Ascending aorta (tissue), 2 donors: ENCODE results near the gene ITPRIPL2. TPM values are rescaled to one million over a fixed set of nuclear protein-coding genes. Genes with fewer than 3 reads are reported as not detected.

Experiments used
- DNase-seq, 2 donors: peaks; one replicate each; pipeline ENCODE4 v3.0.0-alpha.2; 2019; ENCODE audit warnings: low spot score in 2 of 2
- H3K27ac ChIP-seq, 2 donors: fragments of 200-600 bp; sonication (generic); one replicate each; pipeline ENCODE4 v1.5.1; 2016 to 2017; ENCODE audit warnings: mild to moderate bottlenecking in 1 of 2
- H3K27me3 ChIP-seq: fragments of 200-600 bp; sonication (generic); one replicate; pipeline ENCODE4 v1.5.1; 2017
- H3K36me3 ChIP-seq, 2 donors: fragments of 200-600 bp; sonication (generic); one replicate each; pipeline ENCODE4 v1.5.1; 2016
- H3K4me1 ChIP-seq, 2 donors: fragments of 200-600 bp; sonication (generic); one replicate each; pipeline ENCODE4 v1.5.1; 2016 to 2017; ENCODE audit warnings: mild to moderate bottlenecking in 1 of 2
- H3K4me3 ChIP-seq, 2 donors: fragments of 200-600 bp; sonication (generic); one replicate each; pipeline ENCODE4 v1.5.1; 2016 to 2017; ENCODE audit warnings: mild to moderate bottlenecking in 1 of 2
- H3K9me3 ChIP-seq, 2 donors: fragments of 200-600 bp; sonication (generic); one replicate each; pipeline ENCODE4 v1.5.1; 2016
- intact Hi-C: fragments of 100-400 bp; cut with DNase I; formaldehyde crosslinking; loops from one replicate; pipeline ENCODE4 v1.15.1; 2023
- total RNA-seq: library from RNA; depleted of rRNA; stranded (reverse); fragments of >200 nt; gene quantifications from one replicate; pipeline ENCODE4 v1.1.0, GENCODE V29; 2016
- TF ChIP-seq, protein P1 (sequence below), 3 experiments: fragments of 200-600 bp in 2 of 3; fragments of 450-650 bp in 1 of 3; sonication (generic) in 2 of 3; IDR thresholded peaks; one replicate each; pipeline ENCODE4 v1.5.1; 2016 to 2019; ENCODE audit warnings: antibody characterized with exemption in 3 of 3, mild to moderate bottlenecking in 1 of 3, moderate library complexity in 1 of 3

The ITPRIPL2 gene
- total RNA-seq, 1 donor from 2014 or later, result 94.5 TPM

DNA sequence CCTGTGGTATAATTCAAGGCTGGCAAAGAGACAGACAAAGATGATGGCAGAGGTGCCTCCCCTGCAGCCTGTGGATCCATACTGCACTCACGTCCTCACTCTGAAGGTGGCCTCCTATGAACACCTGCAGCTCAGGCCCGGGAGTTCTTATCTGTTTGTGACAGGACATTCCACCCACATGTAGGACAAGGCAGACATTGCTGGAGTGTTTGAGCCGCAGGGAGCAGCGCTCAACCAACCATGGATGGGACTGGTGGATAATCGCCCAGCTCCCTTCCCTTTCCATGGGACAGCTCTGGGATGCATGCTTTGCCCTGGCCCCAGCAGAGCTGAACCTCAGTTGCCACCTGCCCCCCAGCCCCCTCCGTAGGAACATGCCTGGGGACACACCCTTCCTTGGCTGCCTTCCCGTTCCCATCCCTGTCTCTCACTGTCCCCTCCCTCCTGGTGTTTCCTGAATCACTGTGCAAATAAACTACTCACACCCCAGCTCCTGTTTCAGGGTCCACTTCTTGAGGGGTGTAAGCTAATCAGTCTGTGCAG is 22.2 kb downstream of the ITPRIPL2 start:
- H3K4me1 ChIP-seq, result no peaks in the 10 kb centered on the region
- no peak for DNase-seq
- no peaks in the 10 kb centered on the region for H3K9me3 ChIP-seq
- intact Hi-C loops, result no loop called here
- H3K27ac ChIP-seq, result no peak overlapping the region
- H3K27me3 ChIP-seq, result no peaks in the 10 kb centered on the region
- H3K36me3 ChIP-seq, result no peaks in the 10 kb centered on the region
- H3K4me3 ChIP-seq, result no peak overlapping the region
- TF ChIP-seq, protein P1, sequence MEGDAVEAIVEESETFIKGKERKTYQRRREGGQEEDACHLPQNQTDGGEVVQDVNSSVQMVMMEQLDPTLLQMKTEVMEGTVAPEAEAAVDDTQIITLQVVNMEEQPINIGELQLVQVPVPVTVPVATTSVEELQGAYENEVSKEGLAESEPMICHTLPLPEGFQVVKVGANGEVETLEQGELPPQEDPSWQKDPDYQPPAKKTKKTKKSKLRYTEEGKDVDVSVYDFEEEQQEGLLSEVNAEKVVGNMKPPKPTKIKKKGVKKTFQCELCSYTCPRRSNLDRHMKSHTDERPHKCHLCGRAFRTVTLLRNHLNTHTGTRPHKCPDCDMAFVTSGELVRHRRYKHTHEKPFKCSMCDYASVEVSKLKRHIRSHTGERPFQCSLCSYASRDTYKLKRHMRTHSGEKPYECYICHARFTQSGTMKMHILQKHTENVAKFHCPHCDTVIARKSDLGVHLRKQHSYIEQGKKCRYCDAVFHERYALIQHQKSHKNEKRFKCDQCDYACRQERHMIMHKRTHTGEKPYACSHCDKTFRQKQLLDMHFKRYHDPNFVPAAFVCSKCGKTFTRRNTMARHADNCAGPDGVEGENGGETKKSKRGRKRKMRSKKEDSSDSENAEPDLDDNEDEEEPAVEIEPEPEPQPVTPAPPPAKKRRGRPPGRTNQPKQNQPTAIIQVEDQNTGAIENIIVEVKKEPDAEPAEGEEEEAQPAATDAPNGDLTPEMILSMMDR (IDR thresholded peaks at IDR 0.05), result no peak

DNA sequence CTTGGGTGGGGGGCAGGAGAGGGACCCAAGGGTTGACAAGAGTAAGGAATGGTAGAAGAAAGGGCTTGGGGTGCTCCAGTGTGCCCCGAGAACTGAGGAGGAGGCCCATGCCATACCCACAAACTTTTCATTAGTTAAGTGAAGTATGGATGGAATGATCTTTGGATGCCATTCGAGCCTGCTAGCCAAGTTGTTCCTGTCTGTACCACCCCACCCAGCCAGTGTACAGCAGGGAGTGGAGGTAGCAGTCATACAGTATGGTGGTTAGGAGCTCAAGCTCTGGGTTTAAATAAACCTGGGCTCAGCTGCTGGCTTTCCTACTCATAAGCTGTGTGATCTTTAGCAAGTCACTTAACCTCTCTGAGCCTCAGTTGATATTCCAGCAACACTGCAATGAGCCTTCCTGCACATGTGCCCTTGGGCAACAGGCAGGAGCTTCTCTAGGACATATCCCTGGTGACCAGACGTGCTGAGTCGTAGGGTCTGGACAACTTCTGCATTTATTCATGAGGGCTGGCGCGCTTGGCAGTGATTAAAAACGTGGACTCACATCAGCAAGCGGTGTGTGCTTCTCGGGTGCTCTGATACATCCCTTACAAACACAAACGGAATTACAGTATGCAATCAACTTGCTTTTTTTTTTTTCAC is 22.9 kb downstream of the ITPRIPL2 start:
- no peak overlapping the region for H3K27ac ChIP-seq
- TF ChIP-seq, protein P1 (IDR thresholded peaks at IDR 0.05), result no peak
- DNase-seq, result no peak
- no peaks in the 10 kb centered on the region for H3K27me3 ChIP-seq
- H3K9me3 ChIP-seq, result no peaks in the 10 kb centered on the region
- H3K4me3 ChIP-seq, result no peak overlapping the region
- H3K36me3 ChIP-seq, result no peaks in the 10 kb centered on the region
- H3K4me1 ChIP-seq, result no peaks in the 10 kb centered on the region
- intact Hi-C loops, result no loop called here

DNA sequence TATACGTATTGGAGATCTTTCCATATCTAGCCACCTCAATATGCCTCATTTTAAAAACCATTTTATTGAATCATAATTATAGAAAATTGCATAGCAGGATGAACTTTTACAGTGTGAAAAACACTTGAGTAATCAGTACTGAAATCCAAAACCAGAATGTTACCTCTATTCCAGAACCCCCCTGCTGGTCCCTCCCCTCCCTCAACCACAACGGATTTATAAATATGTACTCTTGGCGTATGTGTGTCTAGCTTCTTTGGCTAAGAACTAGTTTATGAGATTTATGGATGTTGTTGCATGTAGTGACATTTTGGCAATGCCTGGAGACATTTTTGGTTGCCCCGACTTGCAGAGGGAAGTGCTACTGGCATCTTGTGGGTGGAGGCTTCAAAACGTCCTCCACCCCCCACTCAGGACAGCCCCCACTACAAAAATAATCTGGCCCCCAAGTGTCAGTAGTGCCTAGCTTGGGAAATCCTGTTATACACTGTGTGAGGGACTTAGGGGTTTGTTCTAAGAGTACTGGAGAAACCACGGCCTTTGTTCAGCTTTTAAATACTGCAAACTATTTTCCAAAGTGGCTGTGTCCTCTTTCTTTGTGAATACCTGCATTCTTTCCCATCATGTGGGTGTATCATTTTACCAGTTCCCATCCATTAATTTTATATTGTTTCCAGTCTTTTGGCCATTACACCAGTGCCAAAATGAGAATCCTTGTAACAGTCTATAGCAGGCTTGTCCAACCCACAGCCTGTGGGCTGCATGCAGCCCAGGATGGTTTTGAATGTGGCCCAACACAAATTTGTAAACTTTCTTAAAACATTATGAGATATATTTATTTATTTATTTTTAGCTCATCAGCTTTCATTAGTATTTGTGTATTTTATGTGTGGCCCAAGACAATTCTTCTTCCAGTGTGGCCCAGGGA is 23.7 kb downstream of the ITPRIPL2 start:
- Histone ChIP-seq H3K4me1 (no peaks in the 10 kb centered on the region), H3K27ac (no peak overlapping the region), H3K27me3 (no peaks in the 10 kb centered on the region), H3K9me3 (no peaks in the 10 kb centered on the region), H3K36me3 (no peaks in the 10 kb centered on the region), H3K4me3 (no peak overlapping the region)
- intact Hi-C loops, result no loop called here
- TF ChIP-seq, protein P1 (IDR thresholded peaks at IDR 0.05), result no peak
- no peak for DNase-seq

DNA sequence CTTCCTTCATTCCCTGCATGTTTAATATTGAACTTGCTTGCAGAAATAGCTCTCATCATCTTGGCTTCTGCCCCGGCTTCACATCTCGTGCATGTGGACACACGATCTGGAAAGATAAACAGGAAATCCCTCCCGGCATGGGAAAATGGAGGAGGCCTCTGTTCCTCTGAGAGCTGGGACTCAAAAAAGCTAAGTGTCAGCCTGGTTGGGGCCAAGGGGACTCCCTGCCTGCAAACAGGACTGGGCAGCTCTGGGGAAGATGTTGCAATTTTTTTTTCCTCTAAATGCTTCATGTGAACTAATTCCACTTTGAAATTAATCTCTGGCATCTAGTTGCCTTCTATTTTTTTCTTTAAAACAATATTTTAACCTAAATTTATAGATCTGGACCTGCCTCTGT is 24.8 kb downstream of the ITPRIPL2 start:
- Histone ChIP-seq H3K36me3 (no peaks in the 10 kb centered on the region), H3K27ac (no peak overlapping the region), H3K27me3 (no peaks in the 10 kb centered on the region), H3K4me1 (no peaks in the 10 kb centered on the region), H3K4me3 (no peak overlapping the region), H3K9me3 (no peaks in the 10 kb centered on the region)
- DNase-seq, result peak in 1 of 2 donors; percentile 78
- TF ChIP-seq, protein P1 (IDR thresholded peaks at IDR 0.05), result no peak
- intact Hi-C loops, result no loop called here

DNA sequence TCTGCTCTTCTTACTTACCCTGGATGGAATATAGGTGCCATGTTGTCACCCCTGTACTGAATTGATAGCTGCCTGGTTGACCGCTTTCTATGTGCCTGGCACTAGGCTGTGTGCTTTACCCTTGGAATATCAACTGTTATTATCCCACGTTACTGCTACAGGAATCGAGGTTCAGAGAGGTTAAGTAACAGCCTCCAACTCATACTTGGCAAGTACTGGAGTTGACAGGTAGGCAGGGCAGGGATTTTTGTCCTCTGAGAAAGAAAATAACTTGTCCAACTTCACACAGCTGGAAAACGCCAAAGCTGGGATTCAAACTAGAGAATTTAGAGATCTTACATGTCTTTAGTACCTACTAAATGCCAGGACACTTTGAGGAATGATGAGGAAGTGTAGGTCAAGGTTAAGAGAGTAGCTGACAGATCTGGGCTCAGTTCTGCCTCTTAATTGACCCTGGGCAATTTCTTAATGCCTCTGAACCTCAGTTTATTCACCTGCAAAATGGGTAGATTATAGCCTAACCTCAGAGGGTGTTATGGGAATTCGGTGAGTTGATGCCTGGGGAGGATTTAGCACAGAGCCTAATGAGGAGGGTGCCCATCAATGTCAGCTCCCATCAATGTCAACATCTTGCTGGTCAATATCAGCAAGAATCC is 25.8 kb downstream of the ITPRIPL2 start:
- TF ChIP-seq, protein P1 (IDR thresholded peaks at IDR 0.05), result no peak
- Histone ChIP-seq H3K36me3 (no peaks in the 10 kb centered on the region), H3K4me1 (no peaks in the 10 kb centered on the region), H3K27me3 (no peaks in the 10 kb centered on the region), H3K27ac (no peak overlapping the region), H3K4me3 (no peak overlapping the region), H3K9me3 (no peaks in the 10 kb centered on the region)
- intact Hi-C loops, result no loop called here
- DNase-seq, result no peak
